ENCODE measurements around the gene TAF4.

- TF ChIP-seq CTCF (IDR thresholded peaks at IDR 0.05) (no peak), POLR2A (IDR thresholded peaks at IDR 0.05) (no peak)
Observed at GRCh38 chr20:62089393-62089792, 23.7 kb upstream of the TAF4 start.

All from testis (tissue), 2 donors.